Activated CD4-positive, alpha-beta T cell treated with anti-CD3 and anti-CD28 coated beads for 1 hour (primary cell): Measurements from ENCODE around the gene TECPR1.
A peak's percentile ranks its signal among the peaks of the same experiment; 100 is the strongest.

Experiments used
- DNase-seq: peaks from one replicate; pipeline ENCODE4 v3.0.0-alpha.2; 2020

Gene TECPR1

DNA sequence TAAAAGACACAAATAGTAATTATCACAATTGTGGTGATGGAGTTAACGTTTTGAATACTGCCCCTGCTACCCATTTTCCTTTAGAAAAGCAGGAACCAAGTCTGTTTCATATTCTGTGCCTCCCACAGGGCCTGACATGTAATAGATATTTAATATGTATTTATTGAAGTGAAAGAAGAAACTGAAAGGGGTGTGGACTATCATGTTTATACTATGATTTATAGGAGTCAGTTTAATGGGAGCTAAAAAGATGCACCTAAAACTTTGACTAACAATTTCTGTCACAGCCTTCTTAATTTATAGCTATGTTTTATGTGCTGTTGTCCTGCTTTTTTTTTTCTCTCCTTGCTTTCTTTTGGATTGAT lies 64.9 kb downstream of the TECPR1 start:
- no peak for DNase-seq

DNA sequence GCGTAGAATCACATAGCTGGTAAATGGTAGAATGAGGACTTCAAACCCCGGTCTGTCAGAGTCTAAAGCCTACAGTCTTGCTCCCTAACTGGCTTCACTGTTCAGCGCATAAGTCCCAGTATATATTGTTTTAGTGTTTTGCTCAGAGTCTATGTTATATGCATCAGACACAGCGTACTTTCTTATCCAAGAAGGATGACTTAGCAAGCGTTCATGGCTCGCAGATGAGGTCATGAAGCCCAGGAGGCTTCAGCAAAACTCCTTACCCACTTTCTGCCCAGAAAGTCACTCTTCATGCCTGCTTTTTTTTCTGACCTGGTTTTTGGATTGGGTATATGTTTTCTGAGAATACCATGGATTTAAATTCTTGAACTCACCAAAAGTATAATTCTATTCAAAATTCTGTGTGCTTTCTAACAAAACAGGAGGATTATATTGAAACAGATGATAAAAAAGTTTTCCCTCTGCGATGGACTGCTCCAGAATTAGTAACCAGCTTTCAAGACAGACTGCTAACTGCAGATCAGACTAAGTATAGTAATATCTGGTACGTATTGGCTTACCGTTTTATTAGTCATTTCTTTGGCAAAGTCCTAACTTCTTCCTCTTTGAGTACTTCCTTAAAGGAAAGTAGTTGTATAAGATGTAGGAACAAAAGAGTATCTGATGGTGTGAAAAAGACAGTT lies 65.4 kb downstream of the TECPR1 start:
- no peak for DNase-seq

DNA sequence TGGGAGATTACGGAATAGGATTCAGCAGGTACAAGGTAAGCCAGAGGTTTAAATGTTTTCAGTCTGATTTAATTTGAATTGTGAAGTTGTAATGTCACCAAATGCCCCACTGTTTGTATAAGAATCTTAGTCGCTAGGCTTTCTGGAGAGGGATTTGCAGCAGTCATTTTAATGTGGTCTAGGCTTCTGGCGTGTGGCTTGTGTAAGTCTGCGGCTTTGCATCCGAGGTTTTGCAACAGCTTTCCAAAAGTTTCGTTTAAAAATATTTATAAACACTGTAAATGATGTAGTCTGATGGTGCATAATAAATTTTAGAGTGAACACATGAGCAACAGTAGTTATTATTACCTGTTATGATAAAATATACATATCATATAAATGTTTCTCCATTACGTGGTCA lies 66.9 kb downstream of the TECPR1 start:
- DNase-seq, result no peak

DNA sequence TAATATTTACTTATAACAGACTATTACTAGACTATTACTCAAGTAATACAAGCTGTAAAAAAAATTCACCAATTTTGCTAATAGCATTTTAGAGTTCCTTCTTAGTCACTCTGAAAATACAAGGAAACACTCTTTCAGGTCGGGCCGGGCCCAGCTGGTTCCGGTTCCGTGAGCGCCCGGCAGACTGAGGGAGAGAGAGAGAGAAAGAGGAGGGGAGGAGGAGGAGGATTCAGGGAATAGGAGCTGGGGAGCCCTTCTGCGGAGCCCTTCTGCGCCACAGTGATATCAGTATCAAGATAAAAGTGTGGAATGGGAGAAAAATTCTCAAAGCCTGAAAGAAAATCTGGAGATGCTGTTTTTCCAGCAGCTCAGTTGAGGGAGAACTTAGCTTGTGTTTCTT lies 71.3 kb downstream of the TECPR1 start:
- DNase-seq, result no peak

DNA sequence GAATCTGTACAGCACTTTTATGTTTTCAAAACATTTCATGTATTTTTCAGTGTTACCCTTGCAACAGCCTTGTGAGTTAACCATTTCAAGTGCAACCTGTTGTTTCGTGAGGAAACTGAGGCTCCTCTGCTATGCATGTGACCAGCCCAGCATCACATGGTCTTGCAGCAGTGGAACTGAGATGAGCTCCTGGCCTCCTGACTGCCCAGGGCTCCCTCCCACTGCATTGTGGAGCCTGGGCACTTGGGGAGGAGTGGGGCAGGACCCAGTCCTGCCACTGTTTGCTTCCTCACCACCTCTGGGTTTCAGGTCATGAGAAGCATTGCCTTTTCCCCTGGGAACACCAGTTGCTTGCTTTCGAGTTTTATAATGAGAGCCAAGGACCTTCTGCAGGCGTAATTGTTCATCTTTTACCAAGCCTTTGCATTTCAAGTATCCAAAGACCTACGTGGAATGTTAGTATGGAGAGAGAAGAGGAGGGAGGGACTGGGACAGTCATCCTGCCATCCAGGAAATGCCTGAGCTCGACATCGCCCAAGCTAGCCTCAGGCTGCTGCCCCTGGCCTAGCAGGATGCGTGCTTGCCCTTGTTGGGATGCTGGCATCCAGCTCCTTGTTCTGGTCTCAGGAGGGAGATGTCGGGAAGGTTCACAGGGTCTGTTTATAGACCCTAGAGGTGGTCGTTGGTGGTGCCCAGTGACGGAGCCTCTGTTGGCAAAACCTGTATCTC lies 73.1 kb downstream of the TECPR1 start:
- no peak for DNase-seq

DNA sequence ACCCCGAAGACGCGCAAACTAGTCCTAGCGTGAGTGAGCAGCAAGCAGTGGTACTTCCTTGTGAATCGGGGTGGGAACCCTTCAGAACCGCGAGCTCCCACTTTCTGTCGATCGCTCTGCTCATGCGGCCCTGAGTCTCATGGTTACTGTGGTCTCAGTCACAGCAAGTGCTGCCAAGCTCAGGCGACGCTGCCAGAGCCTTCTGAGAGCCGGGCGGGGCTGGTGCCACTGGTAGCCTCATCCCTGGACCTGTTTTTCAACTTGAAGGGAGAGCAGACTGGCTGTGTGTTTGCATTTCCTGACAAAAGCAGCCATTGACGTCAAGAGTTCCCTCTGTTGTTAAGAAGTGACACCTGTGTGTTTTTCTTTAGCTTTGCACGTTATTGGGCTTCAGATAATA lies 73.7 kb downstream of the TECPR1 start:
- no peak for DNase-seq

DNA sequence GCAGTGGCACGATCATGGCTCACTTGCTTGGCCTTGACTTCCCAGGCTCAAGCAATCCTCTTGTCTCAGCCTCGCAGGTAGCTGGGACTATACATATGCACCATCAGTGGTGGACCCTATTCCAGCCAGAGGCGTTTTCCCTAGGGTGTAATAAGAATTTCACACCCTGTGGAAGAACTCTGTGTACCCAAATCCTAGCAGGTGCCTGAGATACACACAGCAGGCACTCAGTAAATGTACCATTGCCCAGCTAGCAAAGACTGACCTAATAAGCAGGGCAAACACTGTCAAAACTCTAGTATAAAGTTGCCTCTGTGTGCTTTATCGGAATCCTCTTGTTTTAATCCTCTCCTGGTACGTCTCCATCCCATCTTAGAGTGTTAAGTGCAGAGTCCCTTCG lies 74.5 kb downstream of the TECPR1 start:
- no peak for DNase-seq

DNA sequence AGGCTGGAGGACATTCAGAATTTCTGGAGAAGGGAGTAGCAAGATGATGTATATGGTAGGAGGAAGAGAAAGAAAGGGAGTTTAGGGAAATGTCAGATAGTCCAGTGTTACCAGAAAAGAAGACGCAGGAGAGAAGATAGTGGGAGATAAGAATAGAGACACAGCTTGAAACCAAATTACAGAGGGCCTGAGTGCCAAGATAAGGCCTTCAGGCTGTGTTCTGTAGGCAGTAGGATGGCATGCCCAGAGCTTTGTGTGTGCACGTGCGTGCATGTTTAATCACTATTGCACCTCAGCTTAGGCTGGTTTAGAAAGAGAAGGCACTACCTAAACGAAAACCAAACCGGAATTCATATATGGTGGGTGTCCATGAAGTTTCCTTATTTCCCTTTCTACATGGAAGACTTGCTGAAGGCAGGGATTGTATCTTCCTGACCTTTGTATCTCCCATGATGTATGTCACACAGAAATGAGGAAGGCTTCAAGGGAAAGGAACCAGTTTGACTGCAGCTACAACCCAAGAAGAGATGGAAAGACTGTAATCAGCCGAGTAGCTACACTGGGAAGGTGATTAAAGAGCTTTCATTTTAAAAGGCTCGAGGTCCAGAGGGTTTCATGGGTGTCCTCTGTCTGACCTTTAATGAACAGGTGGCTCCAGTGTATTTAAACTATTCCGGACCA lies 76.6 kb downstream of the TECPR1 start:
- no peak for DNase-seq

DNA sequence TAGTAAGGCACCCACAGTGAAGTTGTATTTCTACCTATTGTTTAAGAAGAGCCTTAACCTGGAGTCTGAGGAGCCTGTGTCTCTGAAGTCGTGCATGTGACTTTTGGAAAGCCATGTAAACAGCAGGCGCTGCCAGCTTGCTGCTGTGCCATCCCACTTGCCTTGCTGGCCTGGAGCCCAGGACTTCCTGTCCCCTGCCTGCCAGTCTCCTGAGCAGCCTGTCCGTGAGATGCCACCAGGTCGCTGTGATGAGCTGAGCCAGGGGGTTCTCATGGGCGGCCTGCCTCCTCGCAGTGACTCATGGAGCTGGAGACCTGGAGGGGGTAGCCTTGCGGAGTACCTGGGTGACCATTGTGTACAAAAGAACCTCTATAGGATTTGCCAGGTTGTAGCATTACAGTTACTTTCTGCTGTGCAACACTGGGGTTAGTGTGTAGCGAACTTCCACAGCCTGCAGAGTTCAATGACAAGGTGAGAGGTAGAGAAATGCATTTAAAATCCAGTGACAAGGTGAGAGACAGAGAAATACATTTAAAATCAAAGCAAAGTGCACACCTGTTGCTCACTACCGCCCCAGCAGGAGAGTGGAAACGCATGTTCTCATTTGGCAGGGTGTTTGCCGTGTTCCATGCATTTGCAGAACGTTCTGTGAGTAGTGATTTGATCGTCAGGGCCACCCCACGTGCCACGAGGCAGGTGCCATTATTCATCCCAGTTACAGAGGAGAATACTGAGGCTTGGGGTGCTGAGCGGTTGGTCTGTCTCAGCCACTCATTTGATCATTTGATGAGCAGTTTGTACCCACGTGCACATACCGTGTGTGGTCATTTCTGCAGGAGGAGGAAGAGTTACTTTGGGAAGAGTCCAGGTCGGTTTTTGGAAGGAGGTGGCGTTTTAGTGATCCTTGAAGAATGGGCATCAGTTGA lies 77.4 kb downstream of the TECPR1 start:
- DNase-seq, result no peak

DNA sequence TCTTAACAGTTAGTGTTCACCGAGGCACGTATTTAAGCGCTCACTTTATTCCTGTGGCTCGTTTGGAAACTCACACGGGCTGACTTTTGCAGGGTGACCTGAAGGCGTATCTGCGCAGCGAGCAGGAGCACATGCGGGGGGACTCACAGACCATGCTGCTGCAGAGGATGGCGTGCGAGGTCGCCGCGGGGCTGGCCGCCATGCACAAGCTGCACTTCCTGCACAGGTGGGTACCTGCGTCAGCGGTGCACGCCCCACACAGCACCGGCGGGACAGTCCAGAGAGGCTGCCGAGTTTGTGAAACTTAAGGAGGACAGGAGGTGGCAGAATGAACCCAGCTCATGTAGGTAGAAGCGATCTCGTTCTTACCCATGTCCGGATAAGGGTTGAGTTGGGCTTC lies 80.6 kb downstream of the TECPR1 start:
- DNase-seq, result no peak

DNA sequence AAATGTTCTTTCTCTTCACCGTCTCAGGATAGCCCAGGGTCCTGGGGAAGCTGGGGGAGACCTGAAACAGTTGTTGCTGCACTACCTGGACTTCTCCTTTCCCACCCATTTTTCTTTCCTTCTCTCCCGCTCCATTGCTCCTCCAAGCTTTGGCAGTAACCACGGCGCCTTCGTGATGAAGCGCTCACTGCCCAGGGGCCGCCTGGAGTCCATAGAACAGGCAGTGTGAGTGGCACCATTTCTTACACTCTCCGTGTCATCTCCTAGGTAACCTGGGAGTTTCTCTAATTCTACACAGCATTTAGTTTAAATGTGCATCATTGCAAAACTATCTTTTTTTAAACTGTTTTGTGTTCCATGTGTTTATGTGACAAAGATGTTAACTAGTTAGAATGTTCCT lies 81.1 kb downstream of the TECPR1 start:
- DNase-seq, result no peak

DNA sequence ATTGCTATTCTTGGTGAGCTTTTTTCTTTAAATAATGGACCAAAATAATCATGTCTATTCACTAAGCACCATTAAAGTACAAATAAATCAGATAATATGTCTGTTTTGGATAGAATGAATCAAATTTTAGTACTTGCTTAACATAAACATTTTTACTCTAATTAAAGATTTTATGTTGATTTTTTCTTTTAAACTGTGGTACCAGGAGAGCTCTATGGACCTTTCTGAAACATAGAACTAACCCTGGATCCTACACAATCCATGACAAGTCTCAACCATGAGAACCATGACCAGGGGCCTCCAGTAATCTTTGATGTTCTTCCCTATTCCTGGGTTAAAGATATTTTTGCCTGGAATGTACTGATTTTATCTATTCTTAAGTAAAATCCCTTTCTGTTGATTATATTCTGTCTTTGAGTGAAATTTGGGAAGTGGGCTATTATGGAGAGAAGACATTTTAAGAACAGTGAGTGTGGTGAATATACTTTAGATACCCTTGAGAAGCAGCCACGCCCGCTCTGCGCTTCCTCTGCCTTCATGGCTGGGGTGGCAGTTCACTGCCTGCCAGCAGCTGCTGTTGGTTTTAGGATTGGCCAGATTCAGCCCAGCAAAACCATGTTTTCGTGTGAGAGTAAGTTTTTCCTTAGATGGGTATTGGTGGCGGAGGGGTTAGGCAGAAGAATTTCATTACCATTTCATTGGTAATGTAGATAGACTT lies 83.0 kb downstream of the TECPR1 start:
- no peak for DNase-seq

DNA sequence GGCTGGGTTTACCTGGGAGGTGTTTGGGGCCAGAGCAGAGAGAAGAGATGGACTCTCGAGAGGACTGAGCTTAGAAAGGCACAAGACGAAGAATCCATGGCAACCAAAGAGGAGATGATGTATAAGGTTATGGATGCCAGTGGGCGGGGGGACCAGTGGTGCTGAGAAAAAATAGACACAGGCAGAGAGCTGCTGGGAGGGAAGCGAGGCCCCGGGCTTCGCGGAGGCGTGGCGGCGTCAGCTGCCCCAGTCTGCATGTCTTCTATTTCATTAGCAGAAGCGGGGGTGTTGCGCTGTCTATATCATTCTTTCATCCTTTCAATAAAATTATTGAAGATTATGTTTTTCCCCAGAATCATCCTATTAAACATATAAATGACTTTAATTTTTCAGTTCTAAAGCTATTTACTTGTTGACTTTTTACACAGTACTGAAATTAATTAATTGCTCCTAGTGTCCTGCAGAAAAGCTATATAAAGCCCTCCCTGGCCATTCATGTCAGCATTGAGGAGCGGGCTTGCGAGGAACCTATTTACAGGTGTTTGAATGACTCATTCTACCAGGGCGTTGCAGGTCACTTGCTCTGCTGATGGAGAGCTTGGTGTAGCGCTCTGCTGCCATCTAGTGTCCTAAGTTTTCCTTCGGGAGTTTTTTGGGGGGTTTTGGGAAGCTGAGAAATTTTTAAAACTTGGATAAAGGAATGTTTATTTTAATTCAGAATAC lies 83.7 kb downstream of the TECPR1 start:
- peak; percentile 47 for DNase-seq

DNA sequence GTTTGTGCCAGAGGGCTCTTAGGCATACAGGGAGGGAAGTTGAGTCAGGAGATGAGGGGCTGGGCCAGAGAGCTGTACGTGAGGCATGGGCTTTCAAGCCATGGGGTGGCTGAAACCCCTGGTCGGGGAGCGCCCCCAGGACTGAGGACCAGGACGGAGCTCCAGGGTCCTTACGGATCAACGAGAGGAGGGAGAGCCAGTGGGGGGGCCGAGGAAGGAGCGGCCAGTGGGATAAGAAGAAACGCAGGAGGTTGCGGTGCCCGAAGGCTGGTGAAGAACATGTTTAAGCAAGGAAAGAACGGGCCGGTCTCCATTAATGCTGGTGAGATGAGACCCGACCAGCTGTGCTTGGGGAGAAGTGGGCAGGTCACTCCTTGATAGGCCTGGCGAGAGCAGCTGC lies 84.4 kb downstream of the TECPR1 start:
- no peak for DNase-seq

DNA sequence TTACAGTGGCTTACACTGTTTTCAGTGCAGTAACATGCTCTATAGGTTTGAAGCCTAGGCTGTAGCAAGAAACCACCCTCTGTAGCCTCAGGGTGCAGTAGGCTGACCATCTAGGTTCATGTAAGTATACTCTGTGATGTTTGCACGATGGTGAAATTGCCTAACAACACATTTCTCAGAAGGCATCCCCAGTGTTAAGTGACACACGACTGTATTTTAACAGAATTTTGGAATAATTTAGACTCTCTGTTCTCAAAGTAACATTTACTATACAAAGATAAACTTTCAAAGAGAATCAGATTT lies 85.4 kb downstream of the TECPR1 start:
- no peak for DNase-seq

DNA sequence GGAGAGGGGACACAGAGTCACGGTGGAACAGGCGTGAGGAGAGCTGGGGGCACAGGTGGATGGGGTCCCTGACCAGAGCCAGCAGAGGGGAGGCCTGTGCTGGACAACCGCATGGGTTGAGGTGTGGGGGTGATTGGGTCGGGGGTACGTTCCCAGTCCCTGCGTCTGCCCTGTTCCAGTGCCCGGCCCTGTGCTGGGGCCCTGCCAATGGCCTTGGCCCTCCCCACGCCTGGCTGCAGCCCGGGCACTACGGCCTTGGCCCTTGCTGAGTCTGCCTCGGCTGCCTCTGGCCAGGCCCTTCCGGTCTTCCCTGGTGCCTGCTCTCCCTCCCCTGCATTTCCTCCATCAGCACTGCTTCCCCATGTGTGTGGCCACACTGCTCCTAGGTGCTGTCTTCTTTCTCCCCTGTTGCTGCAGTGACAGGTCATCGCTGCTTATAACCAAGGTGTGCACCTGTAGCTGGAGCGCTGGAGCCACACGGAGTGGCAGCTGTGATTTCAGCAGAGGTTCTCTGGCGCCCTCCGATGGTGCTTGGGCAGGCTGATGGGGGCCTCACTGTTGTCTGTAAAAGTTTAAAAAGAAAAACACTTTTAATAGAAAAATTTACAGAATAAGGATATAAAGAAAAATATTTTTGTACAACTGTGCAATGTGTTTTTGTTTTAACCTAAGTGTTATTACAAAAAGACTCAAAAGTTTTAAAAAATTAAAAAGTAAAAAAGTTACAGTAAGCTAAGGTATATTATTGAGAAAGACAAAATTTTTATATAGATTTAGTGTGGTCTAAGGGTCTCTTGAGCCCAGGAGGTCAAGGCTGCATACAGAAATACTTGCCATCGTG lies 86.0 kb downstream of the TECPR1 start:
- peak; percentile 21 for DNase-seq
